Liver (tissue), 9 donors: ENCODE measurements around the gene ZSWIM4. TPM values are rescaled to one million over a fixed set of nuclear protein-coding genes. Genes with fewer than 3 reads are reported as not detected.
A peak's percentile ranks its signal among the peaks of the same experiment; 100 is the strongest.

Experiments
- DNase-seq: peaks from one replicate; pipeline ENCODE4 v3.0.0-alpha.2; 2017; ENCODE audit warnings: low spot score
- H3K27ac ChIP-seq, 2 donors: one replicate each; pipeline ENCODE4 v1.7.0; 2013; ENCODE audit warnings: inconsistent platforms in 2 of 2, low read length in 2 of 2, control low read depth in 1 of 2, low read depth in 1 of 2, mild to moderate bottlenecking in 1 of 2
- H3K27me3 ChIP-seq, 4 donors: one replicate each; pipeline versions ENCODE4 v1.6.1 to v1.7.0; 2013; ENCODE audit warnings: low read length in 3 of 4, inconsistent platforms in 1 of 4, mild to moderate bottlenecking in 1 of 4, moderate library complexity in 1 of 4; ENCODE audit not compliant: control insufficient read depth in 4 of 4, insufficient read depth in 4 of 4
- H3K36me3 ChIP-seq, 4 donors: one replicate each; pipeline versions ENCODE4 v1.6.1 to v1.7.0; 2013; ENCODE audit warnings: low read length in 3 of 4, mild to moderate bottlenecking in 3 of 4, low read depth in 1 of 4, moderate library complexity in 1 of 4; ENCODE audit not compliant: control insufficient read depth in 4 of 4, insufficient read depth in 3 of 4
- H3K4me1 ChIP-seq, 4 donors: one replicate each; pipeline versions ENCODE4 v1.6.1 to v1.7.0; 2013; ENCODE audit warnings: low read length in 3 of 4, mild to moderate bottlenecking in 3 of 4, moderate library complexity in 1 of 4; ENCODE audit not compliant: control insufficient read depth in 4 of 4, insufficient read depth in 4 of 4
- H3K4me3 ChIP-seq, 3 donors: one replicate each; pipeline versions ENCODE4 v1.6.1 to v1.7.0; 2013; ENCODE audit warnings: low read length in 3 of 3, control low read depth in 1 of 3, low read depth in 1 of 3, mild to moderate bottlenecking in 1 of 3
- H3K9ac ChIP-seq, 2 donors: one replicate each; pipeline ENCODE4 v1.7.0; 2013; ENCODE audit warnings: low read length in 2 of 2, mild to moderate bottlenecking in 2 of 2, moderate library complexity in 2 of 2, control low read depth in 1 of 2, low read depth in 1 of 2
- H3K9me3 ChIP-seq, 4 donors: one replicate each; pipeline versions ENCODE4 v1.6.1 to v1.7.0; 2013; ENCODE audit warnings: low read length in 3 of 4; ENCODE audit not compliant: control insufficient read depth in 4 of 4
- ATF3 ChIP-seq: IDR thresholded peaks from 2 replicates; pipeline ENCODE4 v1.6.1; 2016; ENCODE audit warnings: antibody characterized with exemption
- CTCF ChIP-seq: fragments of 150-350 bp; IDR thresholded peaks from 2 replicates; pipeline ENCODE4 v1.5.1; 2017; ENCODE audit warnings: improper control_type of control experiment, low read depth, low read length; ENCODE audit not compliant: missing input control
- EGR1 ChIP-seq, 2 donors: IDR thresholded peaks; 2 replicates each; pipeline ENCODE4 v1.6.1; 2016 to 2018; ENCODE audit warnings: antibody characterized with exemption in 2 of 2, low read depth in 2 of 2
- FOXA1 ChIP-seq: IDR thresholded peaks from 2 replicates; pipeline ENCODE4 v1.6.1; 2016; ENCODE audit warnings: antibody characterized with exemption
- GABPA ChIP-seq, 2 donors: IDR thresholded peaks in 1 of 2; conservative IDR thresholded peaks in 1 of 2; 2 replicates each; pipeline ENCODE4 v1.6.1; 2016; ENCODE audit warnings: antibody characterized with exemption in 2 of 2, mild to moderate bottlenecking in 1 of 2, moderate library complexity in 1 of 2
- HNF4A ChIP-seq, 2 donors: conservative IDR thresholded peaks; 2 replicates each; pipeline ENCODE4 v1.6.1; 2016; ENCODE audit warnings: antibody characterized with exemption in 2 of 2, mild to moderate bottlenecking in 2 of 2
- HNF4G ChIP-seq: IDR thresholded peaks from 2 replicates; pipeline ENCODE4 v1.6.1; 2016; ENCODE audit warnings: antibody characterized with exemption
- JUND ChIP-seq, 2 donors: IDR thresholded peaks; 2 replicates each; pipeline ENCODE4 v1.6.1; 2016; ENCODE audit warnings: antibody characterized with exemption in 2 of 2
- MAX ChIP-seq: IDR thresholded peaks from 2 replicates; pipeline ENCODE4 v1.6.1; 2016; ENCODE audit warnings: antibody characterized with exemption
- NR2F2 ChIP-seq: IDR thresholded peaks from 2 replicates; pipeline ENCODE4 v1.6.1; 2016; ENCODE audit warnings: antibody characterized with exemption
- RAD21 ChIP-seq, 2 donors: IDR thresholded peaks; 2 replicates each; pipeline ENCODE4 v1.6.1; 2016; ENCODE audit warnings: antibody characterized with exemption in 2 of 2, mild to moderate bottlenecking in 2 of 2
- REST ChIP-seq: IDR thresholded peaks from 2 replicates; pipeline ENCODE4 v1.6.1; 2016; ENCODE audit warnings: antibody characterized with exemption, mild to moderate bottlenecking
- RXRA ChIP-seq, 2 donors: IDR thresholded peaks; 2 replicates each; pipeline ENCODE4 v1.6.1; 2017 to 2018; ENCODE audit warnings: antibody characterized with exemption in 2 of 2, mild to moderate bottlenecking in 1 of 2
- SP1 ChIP-seq: IDR thresholded peaks from 2 replicates; pipeline ENCODE4 v1.6.1; 2018; ENCODE audit warnings: antibody characterized with exemption, mild to moderate bottlenecking
- YY1 ChIP-seq: IDR thresholded peaks from 2 replicates; pipeline ENCODE4 v1.6.1; 2016; ENCODE audit warnings: antibody characterized with exemption, mild to moderate bottlenecking
- ZBTB33 ChIP-seq: IDR thresholded peaks from 2 replicates; pipeline ENCODE4 v1.6.1; 2016; ENCODE audit warnings: antibody characterized with exemption
- WGBS: extraction: QIAGEN DNeasy Blood & Tissue Kit; methylation state at CpG from one replicate; pipeline ENCODE4 v1.1.7; 2013; 5-methylcytosine and 5-hydroxymethylcytosine counted together
- polyA plus RNA-seq, 2 donors: library from polyadenylated mRNA; stranded (reverse) in 1 of 2; unstranded in 1 of 2; fragments of 200-250 nt in 1 of 2; fragments of >200 nt in 1 of 2; fragmentation: Nextera tagmentation in 1 of 2; extraction: Ambion mirVana in 1 of 2; gene quantifications; one replicate each; pipeline versions ENCODE4 v1.2.1 to v1.2.3, GENCODE V29; 2013 to 2015
- total RNA-seq, 2 donors: library from RNA; depleted of rRNA; stranded (reverse); fragments of >200 nt; gene quantifications; one replicate each; pipeline ENCODE4 v1.2.3, GENCODE V29; 2014
- donor health status: healthy.
- donor health status: healthy.
- donor health status: healthy.
- donor health status: healthy.
- donor health status: healthy.

ZSWIM4 gene
- total and polyA plus RNA-seq, 4 donors: 0.14 to 2.2 (median 1.2) TPM

- no peak for TF ChIP-seq ZBTB33
- TF ChIP-seq YY1: no peak
- no peak for TF ChIP-seq ATF3
- TF ChIP-seq RAD21 (IDR thresholded peaks at IDR 0.05): no peak
- TF ChIP-seq JUND (IDR thresholded peaks at IDR 0.05): no peak
- TF ChIP-seq MAX: no peak
- no peak for TF ChIP-seq GABPA (IDR thresholded peaks at IDR 0.05 in 1 of 2, conservative IDR thresholded peaks at IDR 0.05 in 1 of 2)
- TF ChIP-seq HNF4G: no peak
- no peak for TF ChIP-seq SP1
- TF ChIP-seq HNF4A (conservative IDR thresholded peaks at IDR 0.05): no peak
- no peak for TF ChIP-seq RXRA (IDR thresholded peaks at IDR 0.05)
Measured at GRCh38 chr19:13803038-13803437, 7.8 kb downstream of the ZSWIM4 start (continued).

GRCh38 chr19:13804830-13805683 lies 9.8 kb downstream of the ZSWIM4 start:
- 87% methylated on average over 35 of the region's 35 CpGs for WGBS
- no peak for DNase-seq
- H3K4me1 ChIP-seq: no peaks in the 10 kb centered on the region
- no peak overlapping the region for H3K9ac ChIP-seq
- no peaks in the 10 kb centered on the region for H3K27me3 ChIP-seq
- H3K27ac ChIP-seq: no peak overlapping the region
- TF ChIP-seq EGR1 (IDR thresholded peaks at IDR 0.05; ENCODE audit: low read depth in 2 of 2) (no peak), ZBTB33 (no peak), NR2F2 (no peak), RAD21 (IDR thresholded peaks at IDR 0.05) (peak in 1 of 2 donors; percentile 59), YY1 (no peak), FOXA1 (no peak), REST (no peak), RXRA (IDR thresholded peaks at IDR 0.05) (no peak), SP1 (no peak), HNF4A (conservative IDR thresholded peaks at IDR 0.05) (no peak), CTCF (peak; percentile 20)
- peaks cover 0 to 3% (median 0%) of the 10 kb centered on the region in 4 donors for H3K36me3 ChIP-seq
- H3K9me3 ChIP-seq: no peaks in the 10 kb centered on the region
- H3K4me3 ChIP-seq: no peak overlapping the region
